Astrocyte of the cerebellum (primary cell): ENCODE results near the gene PHKG1.
"Not testable (repeated sequence)": the region's sequence is repeated elsewhere in the genome, so short reads cannot be mapped to it uniquely, and the experiment has no call there.

Experiments
- DNase-seq: peaks from one replicate; pipeline ENCODE4 v3.0.0-alpha.2; 2011; ENCODE audit warnings: low read depth
- H3K4me3 ChIP-seq: 2 replicates; pipeline ENCODE4 v1.5.1; 2011; ENCODE audit warnings: mild to moderate bottlenecking, low read depth, low read length, moderate library complexity
- in situ Hi-C: cut with HindIII; loops from 2 replicates; pipeline ENCODE4 v1.10.0; 2017; ENCODE audit warnings: low sequenced_read_pairs
- TF ChIP-seq, protein P1 (sequence below): IDR thresholded peaks from 2 replicates; pipeline ENCODE4 v1.5.1; 2012; ENCODE audit warnings: low read length, low read depth, moderate library complexity, mild to moderate bottlenecking; ENCODE audit errors: missing control alignments

The PHKG1 gene

DNA sequence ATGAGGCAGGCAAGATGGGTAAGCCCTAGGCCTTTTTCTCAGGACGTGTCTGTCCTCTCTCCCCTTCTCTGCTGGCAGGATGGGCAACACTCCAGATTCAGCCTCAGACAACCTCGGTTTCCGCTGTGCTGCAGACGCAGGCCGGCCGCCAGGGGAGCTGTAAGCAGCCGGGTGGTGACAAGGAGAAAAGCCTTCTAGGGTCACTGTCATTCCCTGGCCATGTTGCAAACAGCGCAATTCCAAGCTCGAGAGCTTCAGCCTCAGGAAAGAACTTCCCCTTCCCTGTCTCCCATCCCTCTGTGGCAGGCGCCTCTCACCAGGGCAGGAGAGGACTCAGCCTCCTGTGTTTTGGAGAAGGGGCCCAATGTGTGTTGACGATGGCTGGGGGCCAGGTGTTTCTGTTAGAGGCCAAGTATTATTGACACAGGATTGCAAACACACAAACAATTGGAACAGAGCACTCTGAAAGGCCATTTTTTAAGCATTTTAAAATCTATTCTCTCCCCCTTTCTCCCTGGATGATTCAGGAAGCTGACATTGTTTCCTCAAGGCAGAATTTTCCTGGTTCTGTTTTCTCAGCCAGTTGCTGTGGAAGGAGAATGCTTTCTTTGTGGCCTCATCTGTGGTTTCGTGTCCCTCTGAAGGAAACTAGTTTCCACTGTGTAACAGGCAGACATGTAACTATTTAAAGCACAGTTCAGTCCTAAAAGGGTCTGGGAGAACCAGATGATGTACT is 13.1 kb downstream of the PHKG1 start:
- TF ChIP-seq, protein P1, sequence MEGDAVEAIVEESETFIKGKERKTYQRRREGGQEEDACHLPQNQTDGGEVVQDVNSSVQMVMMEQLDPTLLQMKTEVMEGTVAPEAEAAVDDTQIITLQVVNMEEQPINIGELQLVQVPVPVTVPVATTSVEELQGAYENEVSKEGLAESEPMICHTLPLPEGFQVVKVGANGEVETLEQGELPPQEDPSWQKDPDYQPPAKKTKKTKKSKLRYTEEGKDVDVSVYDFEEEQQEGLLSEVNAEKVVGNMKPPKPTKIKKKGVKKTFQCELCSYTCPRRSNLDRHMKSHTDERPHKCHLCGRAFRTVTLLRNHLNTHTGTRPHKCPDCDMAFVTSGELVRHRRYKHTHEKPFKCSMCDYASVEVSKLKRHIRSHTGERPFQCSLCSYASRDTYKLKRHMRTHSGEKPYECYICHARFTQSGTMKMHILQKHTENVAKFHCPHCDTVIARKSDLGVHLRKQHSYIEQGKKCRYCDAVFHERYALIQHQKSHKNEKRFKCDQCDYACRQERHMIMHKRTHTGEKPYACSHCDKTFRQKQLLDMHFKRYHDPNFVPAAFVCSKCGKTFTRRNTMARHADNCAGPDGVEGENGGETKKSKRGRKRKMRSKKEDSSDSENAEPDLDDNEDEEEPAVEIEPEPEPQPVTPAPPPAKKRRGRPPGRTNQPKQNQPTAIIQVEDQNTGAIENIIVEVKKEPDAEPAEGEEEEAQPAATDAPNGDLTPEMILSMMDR = peak; percentile 94
- in situ Hi-C loops = no loop called here
- peak; percentile 67 for DNase-seq
- H3K4me3 ChIP-seq = no peak overlapping the region

DNA sequence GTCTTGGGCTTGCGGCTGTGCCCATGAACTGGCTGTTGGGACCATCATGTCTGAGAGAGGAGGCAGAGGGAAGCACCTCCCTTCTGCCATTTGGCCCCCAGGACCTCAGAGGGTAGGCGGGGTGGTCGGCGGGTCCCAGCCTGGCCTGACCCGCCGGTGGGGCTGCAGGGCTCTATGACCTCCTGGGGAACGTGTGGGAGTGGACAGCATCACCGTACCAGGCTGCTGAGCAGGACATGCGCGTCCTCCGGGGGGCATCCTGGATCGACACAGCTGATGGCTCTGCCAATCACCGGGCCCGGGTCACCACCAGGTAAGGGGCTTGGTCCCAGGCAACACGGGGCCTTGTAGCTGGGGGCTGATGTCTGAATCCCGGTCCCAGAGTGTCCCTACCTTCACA is 14.6 kb downstream of the PHKG1 start:
- no peak overlapping the region for H3K4me3 ChIP-seq
- DNase-seq = no peak
- in situ Hi-C loops = no loop called here
- TF ChIP-seq, protein P1 = no peak

DNA sequence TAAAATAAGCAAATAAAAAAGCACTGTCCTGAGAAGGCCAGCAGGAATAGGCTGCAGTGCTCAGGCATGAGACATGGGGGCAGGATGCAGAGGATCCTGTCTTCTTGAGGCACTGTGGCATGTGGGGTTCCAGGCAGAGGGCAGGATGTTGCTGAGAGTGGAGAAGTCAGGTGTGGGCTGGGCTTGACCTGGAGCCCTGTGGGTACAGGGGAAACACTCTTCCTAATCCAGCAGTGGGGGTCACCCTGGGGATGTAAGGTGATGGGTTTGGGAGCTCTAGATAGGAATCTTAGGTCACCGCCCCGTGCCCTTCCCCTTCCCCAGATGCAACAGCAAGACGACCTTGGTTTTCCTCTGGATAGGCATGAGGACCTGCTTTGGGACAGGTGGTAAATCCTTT is 15.1 kb downstream of the PHKG1 start:
- in situ Hi-C loops = no loop called here
- no peak for DNase-seq
- TF ChIP-seq, protein P1 = no peak
- no peak overlapping the region for H3K4me3 ChIP-seq

DNA sequence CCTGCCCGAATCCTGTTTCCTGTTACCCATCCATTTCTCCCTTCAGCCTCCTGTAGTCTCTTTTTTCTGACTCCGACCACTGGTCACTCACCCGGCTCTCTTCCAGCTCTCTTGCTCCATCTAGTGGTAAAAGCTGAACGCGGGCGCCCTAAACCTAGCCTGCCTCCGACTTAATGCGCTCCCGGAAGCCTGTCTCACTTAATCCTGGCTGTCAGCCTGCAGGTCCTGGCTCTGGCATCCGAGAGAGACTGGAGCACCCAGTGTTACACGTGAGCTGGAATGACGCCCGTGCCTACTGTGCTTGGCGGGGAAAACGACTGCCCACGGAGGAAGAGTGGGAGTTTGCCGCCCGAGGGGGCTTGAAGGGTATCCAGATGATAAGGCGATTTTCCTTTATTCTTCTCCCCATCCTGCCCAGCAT is 18.4 kb downstream of the PHKG1 start:
- in situ Hi-C loops = no loop called here
- peak; percentile 73 for DNase-seq
- TF ChIP-seq, protein P1 = peak; percentile 95
- H3K4me3 ChIP-seq = no peak overlapping the region

DNA sequence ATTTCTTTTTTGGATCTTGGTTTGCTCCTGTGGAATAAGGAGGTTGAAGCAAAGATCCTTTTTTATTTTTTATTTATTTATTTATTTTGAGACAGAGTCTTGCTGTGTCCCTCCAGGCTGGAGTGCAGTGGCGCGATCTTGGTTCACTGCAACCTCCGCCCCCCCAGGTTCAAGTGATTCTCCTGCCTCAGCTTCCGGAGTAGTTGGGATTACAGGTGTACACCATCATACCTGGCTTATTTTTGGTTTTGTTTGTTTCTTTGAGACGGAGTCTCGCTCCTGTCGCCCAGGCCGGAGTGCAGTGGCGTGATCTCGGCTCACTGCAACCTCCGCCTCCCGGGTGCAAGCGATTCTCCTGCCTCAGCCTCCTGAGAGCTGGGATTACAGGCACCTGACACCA is 26.4 kb downstream of the PHKG1 start:
- H3K4me3 ChIP-seq, DNase-seq: not testable (repeated sequence)
- in situ Hi-C loops = loop anchor here (10.0 kb wide), 1 partner anchor 642 kb away; no protein-coding TSS in a partner anchor

DNA sequence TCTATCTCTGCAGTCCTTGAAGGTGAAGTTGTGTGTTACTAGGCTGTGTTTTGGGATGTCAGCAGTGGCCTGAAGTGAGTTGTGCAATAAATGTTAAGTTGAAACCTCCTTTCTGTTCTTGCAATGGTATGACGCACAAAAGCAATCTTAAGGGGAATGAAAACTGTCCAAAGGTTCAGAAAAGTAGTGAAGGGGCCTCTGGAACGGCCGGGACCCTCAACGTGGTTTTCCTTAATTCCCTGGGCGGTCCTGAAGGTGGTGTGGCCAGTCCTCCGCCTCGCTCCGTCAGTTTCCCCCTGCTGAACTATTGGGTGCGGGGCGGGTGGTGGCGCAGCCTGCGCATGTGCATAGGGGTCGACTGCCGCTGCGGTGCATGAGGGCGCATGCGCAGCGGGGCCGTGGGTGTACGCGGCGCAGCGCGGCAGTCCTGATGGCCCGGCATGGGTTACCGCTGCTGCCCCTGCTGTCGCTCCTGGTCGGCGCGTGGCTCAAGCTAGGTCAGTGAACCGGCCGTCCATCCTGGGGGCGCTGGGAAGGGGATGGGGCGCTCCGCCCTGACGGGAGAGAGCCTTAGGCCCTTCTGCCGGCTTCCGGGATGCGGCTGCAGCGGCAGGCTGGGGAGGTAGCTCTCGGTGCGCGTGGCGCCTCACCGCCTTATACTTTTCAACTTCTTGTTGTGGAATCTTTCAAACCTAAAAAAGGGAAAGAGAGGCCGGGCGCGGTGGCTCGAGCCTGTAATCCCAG is 28.7 kb downstream of the PHKG1 start, which contains the start of gene SUMF2:
Gene SUMF2 (plus strand): TSS at position 405 of the 744 bp plus-strand sequence. CDS start 26 bp downstream, at position 431.
- TF ChIP-seq, protein P1 = peak; percentile 13
- in situ Hi-C loops = loop anchor here (10.0 kb wide), 1 partner anchor 639 kb away; no protein-coding TSS in a partner anchor
- H3K4me3 ChIP-seq = peak within 1 kb of the TSS; percentile 79
- DNase-seq = peak; percentile 56

DNA sequence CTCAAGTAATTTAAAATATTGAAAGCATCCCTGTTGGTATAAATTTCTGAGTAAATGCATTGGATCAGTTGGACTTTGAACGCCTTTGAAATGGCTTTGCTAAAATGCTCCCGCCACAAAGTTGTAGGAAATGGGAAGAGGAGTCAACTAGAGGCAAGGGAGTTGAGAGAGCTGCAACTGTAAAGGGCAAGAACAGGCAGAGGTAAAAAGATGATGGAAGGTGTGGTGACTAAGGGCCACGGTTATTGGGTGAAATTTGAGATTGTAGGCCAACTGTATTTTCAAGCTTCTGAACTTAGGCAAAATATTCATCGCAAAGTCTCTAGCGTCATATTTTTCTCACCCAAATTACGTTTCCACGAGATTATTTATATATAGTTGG is 29.3 kb downstream of the PHKG1 start:
- in situ Hi-C loops = loop anchor here (10.0 kb wide), 1 partner anchor 639 kb away; no protein-coding TSS in a partner anchor
- peak overlapping the region; percentile 79 for H3K4me3 ChIP-seq
- no peak for DNase-seq
- TF ChIP-seq, protein P1 = no peak
